ENCODE results near the gene METAP1.
A peak's percentile ranks its signal among the peaks of the same experiment; 100 is the strongest.
"Not testable (repeated sequence)": the region's sequence is repeated elsewhere in the genome, so short reads cannot be mapped to it uniquely, and the experiment has no call there.

METAP1 gene

DNA sequence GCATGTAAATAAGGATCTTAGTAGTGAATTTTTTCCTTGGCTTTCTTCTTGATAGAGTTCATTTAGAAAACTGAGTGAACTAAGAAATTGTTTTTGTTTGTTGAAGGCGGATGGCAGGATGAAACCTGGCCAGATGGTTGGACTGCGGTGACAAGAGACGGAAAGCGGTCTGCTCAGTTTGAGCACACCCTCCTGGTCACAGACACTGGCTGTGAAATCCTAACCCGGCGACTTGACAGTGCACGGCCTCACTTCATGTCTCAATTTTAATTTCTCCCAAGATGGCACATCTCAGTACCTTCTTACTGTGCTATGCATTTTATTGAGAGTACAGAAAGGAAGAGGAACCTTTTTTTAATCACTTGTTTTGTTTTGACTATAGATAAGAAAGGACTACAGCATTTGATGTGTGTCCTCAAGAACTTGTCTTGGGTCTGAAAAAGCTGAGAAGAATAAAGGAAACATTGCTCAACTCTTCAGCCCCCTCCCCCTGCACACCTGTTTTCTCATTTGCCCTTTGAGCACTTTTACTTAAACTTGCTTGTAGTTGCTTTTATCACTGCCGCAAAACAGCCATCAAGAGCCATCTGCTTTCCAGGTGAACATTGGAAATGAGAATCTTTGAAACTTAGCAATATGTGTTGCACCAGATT, 65.7 kb downstream of the METAP1 start:
- no peak for DNase-seq

- DNase-seq: no peak
These were observed 66.6 kb downstream of the METAP1 start for GRCh38 chr4:99062120-99062519.

- not testable (repeated sequence) for DNase-seq
These were observed 70.0 kb downstream of the METAP1 start for GRCh38 chr4:99065521-99065920.

DNA sequence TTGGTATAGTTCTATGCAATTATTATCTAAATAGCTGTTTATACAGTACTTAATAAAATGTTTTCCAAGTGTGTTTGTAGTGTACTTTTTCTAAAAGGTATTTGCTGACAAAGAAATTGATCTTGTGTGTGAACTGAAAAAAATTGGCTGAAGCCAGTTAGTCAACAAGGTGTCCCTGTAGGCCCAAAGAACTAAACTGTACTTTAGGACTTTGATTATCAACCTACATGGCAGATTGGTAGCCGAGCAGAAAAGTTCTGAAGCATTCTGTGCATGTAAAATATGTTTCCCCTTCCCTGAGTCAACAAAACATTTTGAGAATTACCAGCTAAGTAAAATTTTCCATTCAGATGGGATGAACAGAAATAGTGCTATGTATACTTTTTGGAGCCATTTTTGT, 72.1 kb downstream of the METAP1 start:
- no peak for DNase-seq

DNA sequence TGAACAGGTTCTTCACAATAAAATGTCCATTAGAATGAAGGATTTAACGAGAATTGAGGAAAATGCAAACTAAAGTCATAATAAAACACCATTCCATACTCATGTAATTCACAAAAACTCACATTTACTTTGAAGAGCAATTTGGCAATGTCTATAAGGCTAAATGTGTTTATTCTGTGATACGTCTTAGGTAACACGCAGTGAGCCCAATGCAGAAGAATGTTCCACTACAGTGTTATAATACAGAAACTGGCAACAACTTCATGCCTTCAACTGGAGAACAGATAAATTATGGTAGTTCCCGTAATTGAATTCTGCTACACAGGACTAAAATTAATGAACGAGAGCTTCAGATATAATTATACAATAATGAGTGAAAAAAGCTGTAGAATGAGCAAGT, 75.6 kb downstream of the METAP1 start:
- no peak for DNase-seq

- no peak for DNase-seq
These were observed 79.3 kb downstream of the METAP1 start for GRCh38 chr4:99074816-99075215.

GRCh38 chr4:99076292-99076976, 80.9 kb downstream of the METAP1 start:
- no peak for DNase-seq

DNA sequence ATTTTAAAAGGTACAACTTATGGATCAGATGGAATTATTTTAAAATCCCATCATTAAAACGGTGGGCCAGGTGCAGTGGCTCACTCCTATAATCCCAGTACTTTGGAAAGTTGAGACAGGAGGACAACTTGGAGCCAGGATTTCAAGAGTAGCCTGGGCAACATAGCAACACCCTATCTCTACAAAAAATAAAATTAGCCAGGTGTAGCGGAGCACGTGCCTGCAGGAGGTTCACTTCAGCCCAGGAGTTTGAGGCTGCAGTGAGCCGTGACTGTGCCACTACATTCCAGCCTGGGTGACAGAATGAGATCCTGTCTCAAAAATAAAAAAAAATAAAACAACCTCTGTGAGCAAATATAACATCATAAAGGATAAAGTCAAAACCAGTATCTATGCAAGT, 81.7 kb downstream of the METAP1 start:
- DNase-seq: no peak

GRCh38 chr4:99078336-99078735, 82.8 kb downstream of the METAP1 start:
- no peak for DNase-seq

DNA sequence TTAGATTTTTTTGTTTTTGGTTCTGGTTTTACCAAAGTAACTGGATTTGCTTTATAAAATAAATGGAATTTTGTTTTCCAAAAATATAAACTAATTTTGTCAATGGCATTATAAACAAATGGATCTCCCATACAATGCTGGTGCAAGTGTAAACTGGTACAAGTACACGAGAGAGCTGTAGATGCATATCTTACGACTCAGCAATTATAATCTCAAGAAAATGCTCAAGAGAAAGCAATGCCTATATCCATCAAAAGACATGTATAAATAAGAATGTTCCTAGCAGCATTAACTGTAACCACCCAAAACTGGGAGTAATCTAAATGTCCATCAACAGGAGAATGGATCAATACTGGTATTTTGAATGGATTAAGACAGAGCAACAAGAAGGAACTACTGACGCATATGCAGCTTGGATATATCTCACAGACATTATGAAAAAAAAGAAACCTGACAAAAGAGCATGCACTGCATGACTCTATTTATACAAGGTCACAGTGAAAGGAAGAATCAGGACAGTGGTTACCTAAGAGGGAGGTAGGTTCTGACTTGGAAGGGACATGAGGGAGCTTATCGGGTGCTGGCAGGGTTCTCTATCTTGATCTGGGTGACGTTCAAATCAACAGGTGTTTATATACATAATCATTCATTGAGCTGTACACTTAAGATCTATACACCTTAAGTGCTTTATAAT, 83.6 kb downstream of the METAP1 start:
- DNase-seq: no peak

- DNase-seq: no peak
These were observed 84.2 kb downstream of the METAP1 start for GRCh38 chr4:99079625-99080295.

DNA sequence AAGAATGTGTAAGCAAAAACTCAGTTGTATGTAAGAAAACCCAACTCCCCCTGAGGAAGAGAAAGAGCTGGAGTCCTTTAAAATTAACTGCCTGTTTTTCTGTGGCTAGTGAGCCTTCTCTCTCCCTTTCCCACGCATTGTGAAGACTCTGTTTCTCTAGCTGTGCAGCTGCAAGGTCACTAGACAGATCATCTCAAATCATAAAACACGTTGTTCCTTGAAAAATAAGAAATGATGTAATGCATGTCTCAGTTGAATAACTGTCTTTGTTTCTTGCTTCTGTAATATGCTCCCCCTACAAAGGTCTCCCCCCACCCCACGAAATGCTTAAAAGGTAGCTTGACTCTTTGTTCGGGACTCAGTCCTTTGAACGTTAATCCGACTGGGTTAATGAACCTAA, 85.3 kb downstream of the METAP1 start:
- DNase-seq: not testable (repeated sequence)

DNA sequence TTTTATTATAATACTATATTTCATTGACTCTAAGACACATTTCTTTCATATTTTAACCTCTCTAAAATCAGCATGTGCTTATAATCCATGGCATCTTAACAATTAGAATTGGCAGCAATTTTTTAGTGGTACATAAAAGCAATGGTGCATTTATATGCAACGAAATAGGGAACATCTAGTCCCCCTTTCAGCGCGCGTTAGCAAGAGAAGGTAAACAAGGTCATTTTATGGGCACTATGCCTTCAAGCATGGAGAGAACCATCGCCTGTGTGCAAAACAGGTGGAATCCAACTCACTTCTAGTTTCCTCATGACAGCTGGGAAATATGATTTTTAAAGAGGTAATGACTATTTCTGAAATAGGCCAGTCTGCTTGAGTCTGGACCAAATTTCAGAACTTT, 86.7 kb downstream of the METAP1 start:
- no peak for DNase-seq

DNA sequence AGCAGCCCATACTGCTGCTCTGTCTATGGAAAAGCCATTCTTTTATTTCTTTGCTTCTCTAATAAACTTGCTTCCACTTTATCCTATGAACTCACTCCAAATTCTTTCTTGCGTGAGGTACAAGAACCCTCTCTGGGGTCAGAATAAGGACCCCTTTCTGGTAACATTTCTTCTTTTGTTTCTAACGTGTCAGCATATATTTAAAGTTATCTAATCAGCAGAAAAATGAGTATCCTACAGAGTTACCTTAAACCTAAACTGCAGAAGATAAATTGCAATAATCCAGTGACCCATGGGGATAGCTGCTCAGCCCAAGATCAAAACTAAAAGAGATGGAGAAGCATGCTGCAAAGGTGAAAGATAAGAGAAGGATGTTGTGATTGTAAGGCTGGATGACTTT, 89.1 kb downstream of the METAP1 start:
- no peak for DNase-seq

- DNase-seq: peak; percentile 18
These were observed 92.5 kb downstream of the METAP1 start for GRCh38 chr4:99088023-99088449.

DNA sequence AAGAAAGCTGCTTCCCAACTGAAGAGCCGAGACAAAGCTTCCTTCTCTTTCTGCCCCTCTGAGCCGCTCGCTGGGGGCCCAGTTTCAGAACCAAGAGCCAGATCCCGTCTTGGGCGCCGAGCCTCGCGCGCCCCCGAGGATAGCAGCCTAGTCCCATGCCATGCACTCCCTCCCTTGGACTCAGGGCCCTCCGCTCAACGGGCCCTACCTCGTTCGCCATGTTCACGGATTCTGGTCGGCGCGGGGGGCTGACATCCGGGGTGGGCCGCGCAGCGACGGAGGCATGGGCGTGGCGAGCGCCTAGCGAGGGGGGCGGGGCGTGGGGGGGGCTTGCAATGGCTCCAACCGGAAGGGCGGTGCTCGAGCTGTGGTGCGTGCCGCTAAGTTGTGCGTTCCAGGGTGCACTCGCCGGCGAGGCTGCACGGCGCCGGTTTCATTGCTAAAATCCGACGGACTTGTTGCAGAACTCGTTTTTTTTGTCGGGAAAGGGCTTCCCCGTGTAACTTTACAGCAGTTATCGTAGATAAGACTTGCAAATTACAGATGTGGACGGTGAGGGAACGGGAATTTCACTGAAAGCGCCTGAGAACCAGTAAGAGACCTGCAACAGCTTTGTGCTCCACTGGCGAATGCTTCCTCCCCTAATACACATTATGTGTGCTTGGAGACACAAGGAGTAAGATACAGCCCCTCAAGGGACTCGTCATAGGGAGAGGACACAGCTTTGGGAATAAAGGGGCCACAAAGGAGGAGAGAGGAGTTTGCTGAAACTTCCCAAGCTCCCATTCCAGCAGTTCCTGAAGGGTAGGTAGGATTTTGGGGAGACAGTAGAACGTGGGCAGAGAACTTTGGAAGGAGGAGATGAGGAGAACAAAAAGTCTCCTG, 93.2 kb downstream of the METAP1 start, which contains the start of gene ADH5:
Gene ADH5 (minus strand): TSS at position 308 of the 885 bp plus-strand sequence. CDS start 88 bp downstream, at position 220.
- DNase-seq: peak; percentile 69

GRCh38 chr4:99090481-99091215, 95.1 kb downstream of the METAP1 start:
- DNase-seq: no peak

- DNase-seq: no peak
These were observed 95.7 kb downstream of the METAP1 start for GRCh38 chr4:99091216-99091575.

DNA sequence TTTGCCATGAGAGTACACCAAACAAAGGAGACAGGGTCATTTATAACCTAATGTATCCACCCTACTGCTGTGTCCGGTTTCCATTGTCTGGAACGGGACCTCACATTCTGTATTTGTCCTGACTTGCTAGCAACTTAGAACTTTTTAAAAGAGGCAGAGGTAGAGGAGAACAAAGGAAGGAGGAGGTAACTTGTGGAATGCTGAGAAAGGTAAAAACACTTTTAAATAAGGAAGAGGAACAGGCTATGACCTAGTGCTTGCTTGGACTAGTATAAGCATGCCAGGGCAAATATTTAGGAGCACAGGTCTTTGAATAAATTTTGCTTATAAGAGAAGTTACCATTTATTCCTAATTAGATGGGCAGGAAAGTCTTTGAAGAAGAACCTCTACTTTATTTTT, 96.3 kb downstream of the METAP1 start:
- not testable (repeated sequence) for DNase-seq

DNA sequence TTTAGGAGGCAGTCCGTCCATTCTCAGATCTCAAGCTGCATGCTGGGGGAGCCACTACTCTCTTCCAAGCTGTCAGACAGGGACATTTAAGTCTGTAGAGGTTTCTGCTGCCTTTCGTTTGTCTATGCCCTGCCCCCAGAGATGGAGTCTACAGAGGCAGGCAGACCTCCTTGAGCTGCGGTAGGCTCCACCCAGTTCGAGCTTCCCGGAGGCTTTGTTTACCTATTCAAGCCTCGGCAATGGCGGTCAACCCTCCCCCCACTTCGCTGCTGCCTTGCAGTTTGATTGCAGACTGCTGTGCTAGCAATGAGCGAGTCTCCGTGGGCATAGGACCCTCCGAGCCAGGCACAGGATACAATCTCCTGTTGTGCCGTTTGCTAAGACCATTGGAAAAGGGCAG, 103.8 kb downstream of the METAP1 start:
- DNase-seq: no peak

DNA sequence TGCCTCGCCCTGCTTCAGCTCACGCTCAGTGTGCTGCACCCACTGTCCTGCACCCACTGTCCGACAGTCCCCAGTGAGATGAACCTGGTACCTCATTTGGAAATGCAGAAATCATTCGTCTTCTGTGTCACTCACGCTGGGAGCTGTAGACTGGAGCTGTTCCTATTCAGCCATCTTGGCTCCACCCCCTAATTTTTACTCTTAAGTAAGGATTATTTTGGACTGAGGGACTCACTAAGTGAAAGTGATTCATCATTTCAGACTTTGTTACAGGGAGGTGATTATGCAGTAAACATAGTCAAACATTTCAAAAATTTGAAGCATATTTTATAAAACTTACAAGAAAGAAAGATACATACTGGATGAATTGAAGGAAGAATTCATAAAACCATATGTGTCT, 104.3 kb downstream of the METAP1 start:
- DNase-seq: not testable (repeated sequence)

GRCh38 chr4:99100876-99101275, 105.4 kb downstream of the METAP1 start:
- DNase-seq: no peak

Data from GF-D8 (cell line).